HG03469 (cell line): ENCODE data around the gene HRH1.
"Not testable (repeated sequence)": the region's sequence is repeated elsewhere in the genome, so short reads cannot be mapped to it uniquely, and the experiment has no call there.

Experiments
- ATAC-seq: cut with Tn5 transposase; IDR thresholded peaks from one replicate; pipeline ENCODE4 v1.9.1; 2021; ENCODE audit warnings: mild to moderate bottlenecking, moderate library complexity, moderate number of reproducible peaks; ENCODE audit not compliant: unreplicated experiment

Gene HRH1

DNA sequence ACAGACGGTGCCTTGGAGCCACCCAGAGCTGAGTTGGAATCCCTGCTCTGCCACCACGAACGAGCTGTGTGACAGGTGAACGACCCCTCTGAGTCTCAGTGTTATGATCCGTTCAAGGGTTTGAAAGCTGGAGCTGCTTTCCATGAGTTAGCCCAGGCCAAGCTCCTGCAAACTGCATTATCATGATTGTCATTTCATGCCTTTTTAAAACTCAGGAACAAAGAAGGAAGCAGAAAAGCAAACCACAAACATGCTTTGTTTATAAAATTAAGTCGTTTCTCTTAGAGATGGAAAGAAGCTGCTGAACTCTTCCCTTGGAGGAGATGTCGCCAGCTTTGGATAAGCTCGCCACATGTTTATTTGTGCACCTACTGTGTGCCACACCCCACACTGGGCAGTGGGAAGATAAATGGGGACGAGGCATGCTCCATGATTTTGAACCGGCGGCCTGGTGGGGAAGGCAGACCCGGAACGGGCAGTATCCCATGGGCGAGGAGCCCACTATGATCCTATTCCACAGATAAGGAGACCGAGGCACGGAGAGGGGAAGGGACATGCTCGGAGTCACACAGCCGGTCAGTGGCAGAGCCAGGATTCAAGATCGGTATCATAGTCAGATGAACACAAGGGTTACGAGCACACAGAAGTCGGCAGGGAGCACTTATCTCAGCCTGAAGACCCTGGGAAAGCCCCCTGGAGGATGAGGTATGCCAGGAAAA, 15.9 kb downstream of the HRH1 start:
- ATAC-seq = no peak

DNA sequence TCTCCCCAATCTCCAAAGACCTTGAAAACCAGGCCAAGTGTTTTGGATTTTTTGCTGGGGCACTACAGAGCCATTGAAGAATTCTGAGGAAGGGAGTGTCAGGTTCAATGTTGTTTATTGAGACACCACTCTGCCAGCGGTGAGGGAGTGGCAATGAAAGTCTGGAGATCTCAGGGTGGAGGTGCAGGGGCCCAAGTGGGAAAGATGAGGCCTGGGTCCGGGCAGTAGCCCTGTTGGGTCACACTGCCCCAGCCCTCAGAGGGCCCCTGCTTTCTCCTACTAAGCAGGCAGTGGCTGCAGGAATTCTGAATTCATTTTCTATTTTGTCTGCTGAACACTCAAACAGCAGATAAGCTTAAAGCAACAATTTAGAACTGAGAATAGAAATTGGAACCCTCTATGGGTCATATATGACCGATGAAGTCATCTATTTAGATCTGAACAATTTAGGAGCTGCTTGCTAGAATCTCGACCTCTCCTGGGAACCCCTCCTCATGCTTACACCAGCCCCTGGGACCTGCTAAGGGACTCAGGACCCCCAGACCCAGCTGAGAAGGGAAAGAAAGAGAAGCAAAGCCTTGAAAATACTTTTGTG, 17.9 kb downstream of the HRH1 start:
- no peak for ATAC-seq

DNA sequence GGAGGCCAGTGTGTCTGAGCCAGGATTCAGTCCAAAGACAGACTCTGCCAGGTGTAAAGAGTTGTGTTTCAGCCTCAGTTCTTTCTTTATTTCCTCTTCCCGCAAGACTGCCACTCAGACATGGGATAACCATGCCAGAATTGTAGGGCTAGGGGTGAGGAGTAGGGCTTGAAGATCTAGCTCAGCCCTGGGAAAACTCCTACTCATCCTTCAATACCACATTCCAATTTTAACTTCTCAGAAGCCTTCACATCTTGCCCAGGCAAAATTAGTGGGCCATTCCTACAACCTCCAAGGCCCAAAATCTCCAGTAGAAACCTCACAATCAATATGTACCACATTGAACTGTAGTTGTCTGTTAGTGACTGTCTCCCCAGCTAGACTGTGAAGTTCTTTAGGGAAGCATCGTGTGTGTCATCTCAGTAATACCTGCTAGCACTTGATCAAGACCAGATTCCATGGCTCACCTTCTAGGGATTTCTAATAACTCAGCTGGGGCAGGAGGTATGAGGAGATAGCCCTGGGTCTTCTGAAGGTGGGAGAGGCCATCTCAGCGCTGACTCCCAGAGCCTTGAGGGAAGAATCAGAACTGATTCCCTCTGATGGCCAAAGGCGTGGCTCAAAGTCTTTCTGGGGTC, 19.7 kb downstream of the HRH1 start:
- no peak for ATAC-seq

DNA sequence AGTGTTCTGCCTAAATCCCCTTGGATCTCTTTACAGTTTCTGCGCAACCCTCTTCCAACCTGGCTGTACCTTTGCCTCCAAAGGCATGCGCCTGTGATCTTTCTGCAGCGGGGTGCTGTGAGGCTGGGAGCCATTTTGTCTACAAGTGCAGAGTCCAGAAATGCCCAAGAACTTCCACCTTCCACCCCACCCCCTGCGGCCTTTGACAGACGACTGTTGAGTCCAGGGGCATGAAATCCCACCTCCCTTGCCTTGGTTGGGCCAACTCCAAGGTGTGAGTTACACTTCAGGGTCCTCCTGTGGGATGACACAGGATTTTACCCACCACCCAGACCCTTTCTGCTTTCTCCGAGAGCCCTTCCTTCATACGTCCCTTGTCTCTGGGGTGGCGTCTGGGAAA, 24.1 kb downstream of the HRH1 start:
- no peak for ATAC-seq

- not testable (repeated sequence) for ATAC-seq
Observed at GRCh38 chr3:11184328-11184969, 30.2 kb downstream of the HRH1 start.

GRCh38 chr3:11185144-11185543, 30.9 kb downstream of the HRH1 start:
- no peak for ATAC-seq

GRCh38 chr3:11185564-11186317, 31.4 kb downstream of the HRH1 start:
- no peak for ATAC-seq

- ATAC-seq = no peak
Observed at GRCh38 chr3:11186318-11186692, 32.0 kb downstream of the HRH1 start.

GRCh38 chr3:11186771-11187191, 32.5 kb downstream of the HRH1 start:
- no peak for ATAC-seq

- no peak for ATAC-seq
Observed at GRCh38 chr3:11187681-11188080, 33.4 kb downstream of the HRH1 start.

- ATAC-seq = no peak
Observed at GRCh38 chr3:11188231-11188630, 33.9 kb downstream of the HRH1 start.

GRCh38 chr3:11195201-11195600, 40.9 kb downstream of the HRH1 start:
- no peak for ATAC-seq

GRCh38 chr3:11195721-11196332, 41.5 kb downstream of the HRH1 start:
- ATAC-seq = no peak

DNA sequence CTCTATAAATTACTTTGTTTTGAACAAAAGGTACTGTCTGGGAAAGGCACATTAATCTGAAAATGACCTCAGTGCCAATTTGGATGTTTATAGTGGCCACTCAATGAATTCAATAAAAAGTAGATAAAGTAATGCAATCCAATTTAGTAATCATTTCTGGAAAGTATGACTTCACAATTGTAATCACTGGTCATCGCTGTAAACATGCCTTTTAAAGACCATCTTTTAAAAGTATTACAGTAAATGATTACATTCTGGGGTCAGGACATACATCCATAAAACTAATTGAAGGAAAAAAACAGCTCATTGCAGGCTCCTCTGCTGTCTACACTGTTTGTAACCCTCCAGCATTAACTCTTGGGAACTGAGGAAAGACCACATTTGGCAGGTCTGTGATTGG, 43.2 kb downstream of the HRH1 start:
- no peak for ATAC-seq

GRCh38 chr3:11198070-11198469, 43.8 kb downstream of the HRH1 start:
- ATAC-seq = no peak

GRCh38 chr3:11198495-11198894, 44.2 kb downstream of the HRH1 start:
- ATAC-seq = no peak

- ATAC-seq = no peak
Observed at GRCh38 chr3:11199902-11200845, 45.9 kb downstream of the HRH1 start.

GRCh38 chr3:11201251-11202019, 47.1 kb downstream of the HRH1 start:
- ATAC-seq = no peak

DNA sequence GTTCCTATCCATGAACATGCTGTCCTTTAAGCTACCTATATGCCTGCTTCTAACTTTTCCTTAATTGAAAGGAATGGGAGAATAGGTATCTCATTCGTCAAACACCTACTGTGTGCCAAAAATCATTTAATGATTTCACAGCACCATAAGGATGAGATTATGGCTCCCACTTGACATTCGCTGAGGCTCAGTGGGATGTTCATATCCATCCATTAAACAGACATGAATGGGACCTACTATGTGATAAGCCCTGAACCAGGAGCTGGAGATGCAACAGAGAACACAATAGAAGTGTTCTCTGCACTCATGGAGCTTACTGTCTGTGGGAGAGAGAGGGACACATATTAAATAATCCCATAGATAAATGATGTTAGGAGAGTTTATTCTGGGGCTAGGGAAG, 49.7 kb downstream of the HRH1 start:
- ATAC-seq = no peak
